GM18870 (cell line): ENCODE data around the gene PEAK1.

Experiments
- ATAC-seq: cut with Tn5 transposase; IDR thresholded peaks from one replicate; pipeline ENCODE4 v1.9.1; 2021; ENCODE audit warnings: moderate library complexity; ENCODE audit not compliant: unreplicated experiment

The PEAK1 gene

GRCh38 chr15:77099741-77100463, 320.0 kb downstream of the PEAK1 start:
- no peak for ATAC-seq

GRCh38 chr15:77098572-77098971, 321.3 kb downstream of the PEAK1 start:
- ATAC-seq: no peak

- ATAC-seq: no peak
Measured at GRCh38 chr15:77097921-77098320, 322.0 kb downstream of the PEAK1 start.

GRCh38 chr15:77097248-77097721, 322.6 kb downstream of the PEAK1 start:
- no peak for ATAC-seq

GRCh38 chr15:77096541-77096940, 323.4 kb downstream of the PEAK1 start:
- no peak for ATAC-seq

- no peak for ATAC-seq
Measured at GRCh38 chr15:77096138-77096537, 323.8 kb downstream of the PEAK1 start.

GRCh38 chr15:77094397-77095030, 325.4 kb downstream of the PEAK1 start:
- no peak for ATAC-seq

- no peak for ATAC-seq
Measured at GRCh38 chr15:77093436-77093835, 326.5 kb downstream of the PEAK1 start.

- ATAC-seq: no peak
Measured at GRCh38 chr15:77091097-77091496, 328.8 kb downstream of the PEAK1 start.

GRCh38 chr15:77087213-77087612, 332.7 kb downstream of the PEAK1 start:
- ATAC-seq: no peak

GRCh38 chr15:77085297-77085696, 334.6 kb downstream of the PEAK1 start:
- ATAC-seq: no peak

- no peak for ATAC-seq
Measured at GRCh38 chr15:77084436-77084835, 335.5 kb downstream of the PEAK1 start.

GRCh38 chr15:77083381-77084160, 336.3 kb downstream of the PEAK1 start:
- no peak for ATAC-seq

GRCh38 chr15:77081971-77082370, 337.9 kb downstream of the PEAK1 start:
- no peak for ATAC-seq

- ATAC-seq: no peak
Measured at GRCh38 chr15:77076323-77076915, 343.5 kb downstream of the PEAK1 start.

- no peak for ATAC-seq
Measured at GRCh38 chr15:77075528-77075927, 344.4 kb downstream of the PEAK1 start.

GRCh38 chr15:77074350-77074749, 345.6 kb downstream of the PEAK1 start:
- no peak for ATAC-seq

- ATAC-seq: no peak
Measured at GRCh38 chr15:77071305-77072223, 348.3 kb downstream of the PEAK1 start.

- peak; percentile 70 for ATAC-seq
Measured at GRCh38 chr15:77070495-77071304, 349.2 kb downstream of the PEAK1 start, which contains the start of gene TSPAN3. Gene TSPAN3 (minus strand): TSS chr15:77071109. CDS start chr15:77070954, 155 bp downstream.
